Lung (tissue), 12 donors: ENCODE measurements around the gene ABCG2. TPM values are rescaled to one million over a fixed set of nuclear protein-coding genes. Genes with fewer than 3 reads are reported as not detected.

Source experiments
- ATAC-seq: fragments of 200-7000 bp; cut with Tn5 transposase; one replicate; pipeline ENCODE4 v1.9.1; 2020; ENCODE audit warnings: moderate number of reproducible peaks; ENCODE audit not compliant: insufficient read depth, low FRiP score
- DNase-seq, 3 donors: peaks; one replicate each; pipeline ENCODE4 v3.0.0-alpha.2; 2013 to 2017
- H3K27ac ChIP-seq, 2 donors: one replicate each; pipeline ENCODE4 v1.5.1; 2013; ENCODE audit warnings: mild to moderate bottlenecking in 2 of 2, moderate library complexity in 2 of 2, control low read depth in 1 of 2, inconsistent platforms in 1 of 2, low read depth in 1 of 2, low read length in 1 of 2
- H3K27me3 ChIP-seq, 3 donors: one replicate each; pipeline ENCODE4 v1.5.1; 2013; ENCODE audit warnings: low read length in 2 of 3; ENCODE audit not compliant: control insufficient read depth in 3 of 3, insufficient read depth in 3 of 3
- H3K36me3 ChIP-seq, 4 donors: one replicate each; pipeline ENCODE4 v1.5.1; 2013; ENCODE audit warnings: low read length in 4 of 4, mild to moderate bottlenecking in 1 of 4, moderate library complexity in 1 of 4; ENCODE audit not compliant: control insufficient read depth in 4 of 4, insufficient read depth in 4 of 4
- H3K4me1 ChIP-seq, 5 donors: one replicate each; pipeline ENCODE4 v1.5.1; 2013; ENCODE audit warnings: low read length in 5 of 5, mild to moderate bottlenecking in 2 of 5, moderate library complexity in 1 of 5; ENCODE audit not compliant: control insufficient read depth in 5 of 5, insufficient read depth in 5 of 5
- H3K4me3 ChIP-seq: one replicate; pipeline ENCODE4 v1.5.1; 2013; ENCODE audit warnings: mild to moderate bottlenecking, control low read depth, moderate library complexity
- H3K9ac ChIP-seq, 2 donors: one replicate each; pipeline ENCODE4 v1.5.1; 2013; ENCODE audit warnings: low read length in 2 of 2, control low read depth in 1 of 2; ENCODE audit not compliant: insufficient read depth in 1 of 2
- H3K9me3 ChIP-seq, 4 donors: one replicate each; pipeline ENCODE4 v1.5.1; 2013; ENCODE audit warnings: low read length in 3 of 4, mild to moderate bottlenecking in 1 of 4, moderate library complexity in 1 of 4; ENCODE audit not compliant: control insufficient read depth in 4 of 4, insufficient read depth in 3 of 4
- CTCF ChIP-seq: IDR thresholded peaks from 2 replicates; pipeline ENCODE4 v1.5.1; 2012; ENCODE audit warnings: mild to moderate bottlenecking; ENCODE audit errors: control extremely low read depth, extremely low read depth
- WGBS, 2 donors: extraction: QIAGEN DNeasy Blood & Tissue Kit; methylation state at CpG; one replicate each; pipeline ENCODE4 v1.1.7; 2013; 5-methylcytosine and 5-hydroxymethylcytosine counted together
- polyA plus RNA-seq, 2 donors: library from polyadenylated mRNA; stranded (reverse); fragments of 200-250 nt; gene quantifications; one replicate each; pipeline ENCODE4 v1.2.1, GENCODE V29; 2013
- total RNA-seq, 2 donors: library from RNA; depleted of rRNA in 1 of 2; stranded (reverse); fragments of >200 nt in 1 of 2; gene quantifications; one replicate each; pipeline ENCODE4 v1.2.1, GENCODE V29; 2014 to 2021
- donor health status: control.
- donor health status: control.
- donor health status: Bipolar disorder and iron deficiency.
- donor health status: healthy.
- donor health status: DM: yes; HTN: yes; CAD: no.

The ABCG2 gene
- total and polyA plus RNA-seq, 4 donors = 1.0 to 15.7 (median 3.3) TPM

GRCh38 chr4:88062843-88063242, 95.6 kb downstream of the ABCG2 start:
- ATAC-seq (no peak), DNase-seq (no peak)
- TF ChIP-seq CTCF = no peak
- no peak overlapping the region for H3K9ac ChIP-seq
- no peaks in the 10 kb centered on the region for H3K27me3 ChIP-seq
- H3K27ac ChIP-seq = no peak overlapping the region
- 69 to 88% methylated on average over 1 of the region's 1 CpG for WGBS, 2 donors
- peaks cover 0 to 3% (median 0%) of the 10 kb centered on the region in 5 donors for H3K4me1 ChIP-seq
- H3K9me3 ChIP-seq = peaks cover 0 to 3% (median under 1%) of the 10 kb centered on the region in 4 donors
- H3K36me3 ChIP-seq = peaks cover 15 to 40% (median 23%) of the 10 kb centered on the region in 4 donors
- no peak overlapping the region for H3K4me3 ChIP-seq

DNA sequence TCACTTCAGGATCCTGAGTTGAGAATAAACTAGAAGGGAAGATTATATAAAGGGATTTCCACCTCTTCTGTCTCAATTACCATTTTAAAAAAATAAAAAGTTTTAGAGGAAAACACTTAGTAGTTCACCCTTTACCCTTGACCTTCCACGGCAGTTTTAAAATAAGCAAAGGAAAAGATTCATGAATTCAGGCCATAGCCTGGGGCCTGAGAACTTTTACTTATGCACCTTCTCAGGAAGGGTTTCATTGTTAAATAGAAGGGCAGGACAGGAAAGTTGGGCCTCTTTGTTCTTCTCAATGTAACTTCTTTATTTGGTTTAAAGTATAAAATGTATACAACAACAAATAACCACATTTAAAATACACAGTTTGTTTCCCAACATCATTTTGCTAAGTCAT, 96.1 kb downstream of the ABCG2 start:
- Histone ChIP-seq H3K27ac (no peak overlapping the region), H3K9me3 (no peaks in the 10 kb centered on the region), H3K4me1 (peaks cover 0 to 3% (median 0%) of the 10 kb centered on the region in 5 donors), H3K9ac (no peak overlapping the region), H3K36me3 (peaks cover 11 to 34% (median 21%) of the 10 kb centered on the region in 4 donors), H3K27me3 (no peaks in the 10 kb centered on the region), H3K4me3 (no peak overlapping the region)
- TF ChIP-seq CTCF = no peak
- 52 to 74% methylated on average over 1 of the region's 1 CpG for WGBS, 2 donors
- ATAC-seq = no peak
- no peak for DNase-seq

- Histone ChIP-seq H3K27ac (no peak overlapping the region), H3K27me3 (no peaks in the 10 kb centered on the region), H3K4me3 (no peak overlapping the region), H3K36me3 (peaks cover 6 to 34% (median 15%) of the 10 kb centered on the region in 4 donors), H3K4me1 (peaks cover 0 to 3% (median 0%) of the 10 kb centered on the region in 5 donors), H3K9me3 (no peaks in the 10 kb centered on the region), H3K9ac (no peak overlapping the region)
- DNase-seq = no peak
- 83 to 88% methylated on average over 2 of the region's 2 CpGs for WGBS, 2 donors
- no peak for TF ChIP-seq CTCF
- ATAC-seq = no peak
Measured at GRCh38 chr4:88060431-88060830, 98.0 kb downstream of the ABCG2 start.

DNA sequence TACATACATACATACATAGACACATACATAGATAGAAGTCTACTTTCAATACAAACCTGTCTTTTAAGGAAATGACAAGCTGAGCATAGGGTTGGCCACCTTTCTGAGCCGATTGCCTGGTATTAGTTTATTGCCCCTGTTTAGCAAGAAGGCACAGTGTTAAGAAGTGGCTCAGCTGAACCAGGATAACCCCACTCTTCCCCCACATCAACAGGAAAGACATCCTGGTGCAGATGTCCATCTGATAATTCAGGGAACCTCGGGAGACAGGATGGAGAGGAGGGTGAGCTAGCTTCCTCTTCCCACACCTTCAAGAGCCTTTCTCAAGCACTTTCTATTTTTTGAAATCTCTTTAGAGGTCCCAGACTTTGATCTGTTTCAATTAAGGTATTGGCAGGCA, 98.7 kb downstream of the ABCG2 start:
- WGBS, 2 donors = 44 to 48% methylated on average over 2 of the region's 2 CpGs
- H3K4me3 ChIP-seq = no peak overlapping the region
- TF ChIP-seq CTCF = no peak
- peaks cover 8 to 35% (median 14%) of the 10 kb centered on the region in 4 donors for H3K36me3 ChIP-seq
- H3K4me1 ChIP-seq = peaks cover 0 to 3% (median 0%) of the 10 kb centered on the region in 5 donors
- ATAC-seq (no peak), DNase-seq (no peak)
- H3K9ac ChIP-seq = no peak overlapping the region
- no peaks in the 10 kb centered on the region for H3K27me3 ChIP-seq
- H3K27ac ChIP-seq = no peak overlapping the region
- H3K9me3 ChIP-seq = no peaks in the 10 kb centered on the region
